ENCODE results near the gene IGHMBP2. TPM values are rescaled to one million over a fixed set of nuclear protein-coding genes. Genes with fewer than 3 reads are reported as not detected.

The IGHMBP2 gene
- total and polyA plus RNA-seq, 8 donors = 16.9 to 30.4 (median 19.3) TPM

DNA sequence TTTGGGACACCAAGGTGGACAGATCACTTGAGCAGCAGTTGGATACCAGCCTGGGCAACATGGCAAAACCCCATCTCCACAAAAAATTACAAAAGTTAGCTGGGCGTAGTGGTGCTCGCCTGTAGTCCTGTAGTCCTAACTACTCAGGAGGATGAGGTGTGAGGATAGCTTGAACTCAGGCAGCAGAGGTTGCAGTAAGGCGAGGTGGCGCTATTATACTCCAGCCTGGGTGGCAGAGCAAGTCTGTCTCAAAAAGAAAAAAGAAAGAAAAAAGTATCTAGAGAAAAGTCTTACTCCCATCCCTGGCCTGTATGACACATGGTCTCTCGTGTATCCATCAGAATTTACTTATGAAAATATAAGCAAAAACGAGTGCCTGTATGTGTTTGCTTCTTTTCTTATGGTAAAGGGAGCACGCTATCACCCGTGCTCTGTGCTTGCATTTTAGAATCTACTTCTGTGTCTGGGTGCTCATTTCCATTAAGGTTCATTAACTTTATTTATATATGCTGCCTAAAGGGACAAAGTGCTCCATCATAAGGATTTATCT, 46.6 kb upstream of the IGHMBP2 start:
- ATAC-seq (no peak), DNase-seq (no peak)
- TF ChIP-seq, protein P1, sequence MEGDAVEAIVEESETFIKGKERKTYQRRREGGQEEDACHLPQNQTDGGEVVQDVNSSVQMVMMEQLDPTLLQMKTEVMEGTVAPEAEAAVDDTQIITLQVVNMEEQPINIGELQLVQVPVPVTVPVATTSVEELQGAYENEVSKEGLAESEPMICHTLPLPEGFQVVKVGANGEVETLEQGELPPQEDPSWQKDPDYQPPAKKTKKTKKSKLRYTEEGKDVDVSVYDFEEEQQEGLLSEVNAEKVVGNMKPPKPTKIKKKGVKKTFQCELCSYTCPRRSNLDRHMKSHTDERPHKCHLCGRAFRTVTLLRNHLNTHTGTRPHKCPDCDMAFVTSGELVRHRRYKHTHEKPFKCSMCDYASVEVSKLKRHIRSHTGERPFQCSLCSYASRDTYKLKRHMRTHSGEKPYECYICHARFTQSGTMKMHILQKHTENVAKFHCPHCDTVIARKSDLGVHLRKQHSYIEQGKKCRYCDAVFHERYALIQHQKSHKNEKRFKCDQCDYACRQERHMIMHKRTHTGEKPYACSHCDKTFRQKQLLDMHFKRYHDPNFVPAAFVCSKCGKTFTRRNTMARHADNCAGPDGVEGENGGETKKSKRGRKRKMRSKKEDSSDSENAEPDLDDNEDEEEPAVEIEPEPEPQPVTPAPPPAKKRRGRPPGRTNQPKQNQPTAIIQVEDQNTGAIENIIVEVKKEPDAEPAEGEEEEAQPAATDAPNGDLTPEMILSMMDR (IDR thresholded peaks at IDR 0.05) = no peak
- H3K4me3 ChIP-seq = no peak overlapping the region
- H3K27me3 ChIP-seq = peaks cover 14 to 23% of the 10 kb centered on the region in 2 donors
- no peaks in the 10 kb centered on the region for H3K36me3 ChIP-seq
- H3K9me3 ChIP-seq = peaks cover 0 to 2% of the 10 kb centered on the region in 2 donors
- intact Hi-C loops (cut with DNase I) = no loop called here
- H3K27ac ChIP-seq = no peak overlapping the region
- peaks cover 0 to 20% of the 10 kb centered on the region in 2 donors for H3K4me1 ChIP-seq

DNA sequence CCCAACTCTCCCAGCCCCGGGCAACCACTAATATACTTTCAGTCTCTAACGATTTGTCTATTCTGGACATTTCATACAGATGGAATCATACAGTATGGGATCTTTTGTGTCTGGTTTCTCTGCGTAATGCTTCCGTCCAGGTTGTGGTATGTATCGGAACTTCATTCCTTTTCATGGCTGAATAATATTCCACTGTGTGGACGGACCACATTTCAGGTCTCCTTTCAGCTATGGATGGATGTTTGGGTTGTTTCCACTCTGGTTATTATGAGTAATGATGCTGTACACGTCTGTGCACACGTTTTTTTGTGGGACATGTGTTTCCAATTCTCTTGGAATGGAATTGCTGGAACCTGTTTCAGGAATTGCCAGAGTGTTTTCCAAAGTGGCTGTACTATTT, 44.6 kb upstream of the IGHMBP2 start:
- Histone ChIP-seq H3K27me3 (peaks cover 7 to 15% of the 10 kb centered on the region in 2 donors), H3K27ac (no peak overlapping the region), H3K4me1 (peaks cover 0 to 20% of the 10 kb centered on the region in 2 donors), H3K4me3 (no peak overlapping the region), H3K36me3 (no peaks in the 10 kb centered on the region), H3K9me3 (peaks cover 0 to 9% of the 10 kb centered on the region in 2 donors)
- intact Hi-C loops (cut with DNase I) = no loop called here
- TF ChIP-seq, protein P1 (IDR thresholded peaks at IDR 0.05) = no peak
- DNase-seq = no peak
- no peak for ATAC-seq

DNA sequence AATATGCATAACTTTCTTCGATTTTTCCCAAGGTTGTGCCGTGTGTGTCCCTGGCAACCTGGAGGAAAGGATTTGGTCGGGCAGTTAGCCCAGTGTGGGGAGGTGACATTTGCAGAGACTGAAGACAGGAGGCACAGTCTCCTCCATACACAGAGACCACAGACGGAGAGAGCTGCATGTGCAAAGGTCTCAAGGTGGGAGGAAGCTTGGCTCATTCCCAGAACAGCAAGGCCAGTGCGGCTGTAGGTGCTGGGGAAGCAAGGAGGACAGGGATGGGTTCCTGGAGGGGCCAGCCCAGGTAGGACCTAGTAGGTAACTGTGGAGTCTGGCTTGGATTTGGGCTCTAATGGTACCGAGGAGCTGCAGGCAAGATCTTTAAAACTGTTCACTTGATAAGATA, 41.3 kb upstream of the IGHMBP2 start:
- H3K4me3 ChIP-seq = no peak overlapping the region
- H3K27ac ChIP-seq = no peak overlapping the region
- H3K4me1 ChIP-seq = no peaks in the 10 kb centered on the region
- no peaks in the 10 kb centered on the region for H3K36me3 ChIP-seq
- no peaks in the 10 kb centered on the region for H3K27me3 ChIP-seq
- TF ChIP-seq, protein P1 (IDR thresholded peaks at IDR 0.05) = no peak
- ATAC-seq (no peak), DNase-seq (no peak)
- intact Hi-C loops (cut with DNase I) = no loop called here
- peaks cover 0 to 10% of the 10 kb centered on the region in 2 donors for H3K9me3 ChIP-seq

DNA sequence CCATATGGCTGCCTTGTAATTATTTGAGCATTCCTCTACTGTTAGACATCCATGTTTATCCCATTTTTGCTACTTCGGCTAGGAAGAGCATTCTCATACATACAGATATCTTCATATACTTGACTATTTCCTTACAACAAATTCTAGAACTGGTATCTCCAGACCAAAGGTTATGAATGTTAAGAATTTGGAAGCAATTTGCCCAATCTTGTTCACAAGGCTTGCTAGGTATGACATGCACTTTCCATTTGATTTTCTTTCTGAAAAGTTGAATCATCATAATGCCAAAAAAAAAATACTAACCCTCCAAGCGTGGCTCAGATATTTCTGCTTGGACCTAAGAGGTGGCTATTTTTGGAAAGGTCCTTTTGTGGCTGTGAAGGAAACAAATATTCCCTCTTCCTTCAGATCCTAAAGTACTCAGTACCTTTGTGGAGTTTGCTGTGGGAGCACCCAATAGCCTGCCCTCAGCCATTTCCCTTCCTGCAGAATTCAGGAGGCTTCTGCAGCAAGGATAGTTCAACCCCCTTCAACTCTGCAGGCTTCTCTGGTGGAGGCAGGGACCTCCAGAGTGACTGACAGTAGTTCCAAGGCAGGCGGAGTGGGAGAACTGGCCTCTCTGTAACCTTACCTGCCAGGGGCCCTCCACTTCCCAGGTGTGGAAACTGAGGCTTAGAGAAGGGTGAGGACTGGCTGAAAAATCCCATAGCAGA, 40.0 kb upstream of the IGHMBP2 start:
- intact Hi-C loops (cut with DNase I) = no loop called here
- peaks cover 0 to 10% of the 10 kb centered on the region in 2 donors for H3K9me3 ChIP-seq
- H3K27me3 ChIP-seq = no peaks in the 10 kb centered on the region
- DNase-seq = no peak
- no peaks in the 10 kb centered on the region for H3K4me1 ChIP-seq
- no peak overlapping the region for H3K27ac ChIP-seq
- no peak for ATAC-seq
- H3K4me3 ChIP-seq = no peak overlapping the region
- H3K36me3 ChIP-seq = no peaks in the 10 kb centered on the region
- TF ChIP-seq, protein P1 (IDR thresholded peaks at IDR 0.05) = no peak

DNA sequence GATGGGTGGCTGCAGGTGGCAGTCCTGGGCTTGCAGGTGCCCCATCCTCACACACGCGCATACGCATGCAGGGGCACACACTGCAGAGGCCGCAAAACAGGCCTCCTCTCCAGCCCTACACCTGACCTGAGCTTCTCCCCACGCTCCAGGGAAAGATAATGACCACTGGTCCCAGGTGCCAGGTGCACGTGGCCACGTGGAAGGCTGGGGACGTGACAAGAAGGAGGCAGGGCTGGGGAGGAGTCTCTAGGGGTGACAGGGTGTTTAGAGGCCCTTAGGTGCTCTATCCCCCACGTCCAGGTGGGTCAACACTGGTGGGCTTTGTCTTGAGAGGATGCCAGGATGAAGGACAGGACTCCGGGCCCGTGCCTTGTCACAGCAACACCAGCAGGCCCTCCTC, 38.5 kb upstream of the IGHMBP2 start:
- Histone ChIP-seq H3K4me3 (no peak overlapping the region), H3K27ac (no peak overlapping the region), H3K36me3 (no peaks in the 10 kb centered on the region), H3K9me3 (peaks cover 0 to 8% of the 10 kb centered on the region in 2 donors), H3K4me1 (peaks cover 0 to 6% of the 10 kb centered on the region in 2 donors), H3K27me3 (no peaks in the 10 kb centered on the region)
- intact Hi-C loops (cut with DNase I) = no loop called here
- DNase-seq = no peak
- ATAC-seq = no peak
- TF ChIP-seq, protein P1 (IDR thresholded peaks at IDR 0.05) = no peak
